Ectodermal cell (in vitro differentiated cells): ENCODE measurements around the gene PPIB.

ENCODE experiments used
- H3K27ac ChIP-seq: 2 replicates; pipeline ENCODE4 v1.7.0; 2013; ENCODE audit warnings: mild to moderate bottlenecking, low read depth, low read length; ENCODE audit not compliant: insufficient read depth, poor library complexity, severe bottlenecking
- H3K27me3 ChIP-seq: 2 replicates; pipeline ENCODE4 v1.7.0; 2013; ENCODE audit warnings: mild to moderate bottlenecking, low read length; ENCODE audit not compliant: insufficient read depth, control insufficient read depth, poor library complexity, severe bottlenecking
- H3K36me3 ChIP-seq: one replicate; pipeline ENCODE4 v1.7.0; 2013; ENCODE audit warnings: low read length; ENCODE audit not compliant: control insufficient read depth, insufficient read depth
- H3K4me1 ChIP-seq: one replicate; pipeline ENCODE4 v1.7.0; 2013; ENCODE audit warnings: low read length; ENCODE audit not compliant: control insufficient read depth, insufficient read depth
- H3K4me3 ChIP-seq: 2 replicates; pipeline ENCODE4 v1.7.0; 2013; ENCODE audit warnings: low read depth, low read length, control low read depth; ENCODE audit not compliant: insufficient read depth
- H3K9me3 ChIP-seq: 2 replicates; pipeline ENCODE4 v1.7.0; 2013; ENCODE audit warnings: mild to moderate bottlenecking, low read length, moderate library complexity; ENCODE audit not compliant: control insufficient read depth
- WGBS, 2 experiments: methylation state at CpG; one replicate each; pipeline ENCODE4 v1.1.7; 2013; ENCODE audit warnings: missing lambda C conversion rate in 2 of 2; 5-methylcytosine and 5-hydroxymethylcytosine counted together

Gene PPIB

GRCh38 chr15:64137226-64137833 is 25.5 kb downstream of the PPIB start:
- Histone ChIP-seq H3K9me3 (no peaks in the 10 kb centered on the region), H3K4me1 (no peaks in the 10 kb centered on the region), H3K27me3 (no peaks in the 10 kb centered on the region), H3K27ac (no peak overlapping the region), H3K4me3 (no peak overlapping the region), H3K36me3 (peaks cover 27% of the 10 kb centered on the region)
- WGBS, 2 experiments = 79 to 83% methylated on average over 8 of the region's 8 CpGs

DNA sequence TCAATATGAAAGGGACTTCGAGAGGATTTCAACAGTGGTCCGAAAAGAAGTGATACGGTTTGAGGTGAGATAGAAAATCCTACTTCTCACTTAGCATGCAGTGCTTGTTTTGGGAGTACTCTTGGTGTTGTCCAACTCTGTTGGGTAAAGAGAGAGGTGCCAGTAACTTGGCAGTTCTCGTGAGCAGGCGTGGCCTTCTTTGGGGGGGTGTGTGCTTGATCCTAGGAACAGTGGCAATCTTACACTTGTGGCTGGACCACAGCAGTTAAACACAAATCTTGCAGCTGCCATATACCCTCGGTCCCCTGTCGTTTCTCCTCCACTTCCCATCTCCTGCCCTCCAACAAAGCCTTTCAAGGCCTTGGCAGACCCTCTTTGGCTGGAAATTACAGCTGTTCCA is 26.5 kb downstream of the PPIB start:
- Histone ChIP-seq H3K27me3 (no peaks in the 10 kb centered on the region), H3K36me3 (peaks cover 31% of the 10 kb centered on the region), H3K4me1 (no peaks in the 10 kb centered on the region), H3K9me3 (no peaks in the 10 kb centered on the region), H3K4me3 (no peak overlapping the region), H3K27ac (no peak overlapping the region)
- WGBS, 2 experiments = 92 to 95% methylated on average over 7 of the region's 7 CpGs

GRCh38 chr15:64134345-64134829 is 28.4 kb downstream of the PPIB start:
- Histone ChIP-seq H3K9me3 (no peaks in the 10 kb centered on the region), H3K27me3 (no peaks in the 10 kb centered on the region)
- WGBS, 2 experiments = 96 to 97% methylated on average over 9 of the region's 9 CpGs

GRCh38 chr15:64133623-64134344 is 29.0 kb downstream of the PPIB start:
- no peaks in the 10 kb centered on the region for H3K9me3 ChIP-seq
- H3K36me3 ChIP-seq = peaks cover 46% of the 10 kb centered on the region
- 92 to 94% methylated on average over 10 of the region's 10 CpGs for WGBS, 2 experiments
- H3K4me1 ChIP-seq = no peaks in the 10 kb centered on the region
- no peak overlapping the region for H3K4me3 ChIP-seq
- H3K27ac ChIP-seq = no peak overlapping the region
- H3K27me3 ChIP-seq = no peaks in the 10 kb centered on the region

More at GRCh38 chr15:64134345-64134829, 28.4 kb downstream of the PPIB start:
- Histone ChIP-seq H3K4me1 (no peaks in the 10 kb centered on the region), H3K36me3 (peaks cover 42% of the 10 kb centered on the region), H3K4me3 (no peak overlapping the region), H3K27ac (no peak overlapping the region)

GRCh38 chr15:64132217-64132616 is 30.6 kb downstream of the PPIB start:
- Histone ChIP-seq H3K9me3 (no peaks in the 10 kb centered on the region), H3K27me3 (no peaks in the 10 kb centered on the region), H3K36me3 (peaks cover 44% of the 10 kb centered on the region), H3K27ac (no peak overlapping the region), H3K4me3 (no peak overlapping the region), H3K4me1 (no peaks in the 10 kb centered on the region)
- 92 to 93% methylated on average over 4 of the region's 4 CpGs for WGBS, 2 experiments

DNA sequence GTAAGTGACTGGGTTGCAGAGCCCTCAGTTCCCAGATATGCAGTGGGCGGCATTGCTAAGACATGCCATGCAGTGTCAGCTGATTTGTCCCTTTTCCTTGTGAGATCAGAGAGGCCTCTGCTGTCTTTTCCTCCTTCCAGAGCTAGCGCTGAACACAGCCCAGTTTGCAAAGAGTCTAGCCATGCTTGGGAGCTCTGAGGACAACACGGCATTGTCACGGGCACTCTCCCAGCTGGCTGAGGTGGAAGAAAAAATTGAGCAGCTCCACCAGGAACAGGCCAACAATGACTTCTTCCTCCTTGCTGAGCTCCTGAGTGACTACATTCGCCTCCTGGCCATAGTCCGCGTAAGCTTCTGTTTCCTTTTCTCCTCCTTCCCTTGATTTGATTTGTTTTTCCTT is 31.3 kb downstream of the PPIB start:
- Histone ChIP-seq H3K4me3 (no peak overlapping the region), H3K27ac (no peak overlapping the region), H3K27me3 (no peaks in the 10 kb centered on the region), H3K9me3 (no peaks in the 10 kb centered on the region), H3K4me1 (no peaks in the 10 kb centered on the region), H3K36me3 (peaks cover 45% of the 10 kb centered on the region)
- WGBS, 2 experiments = 93 to 97% methylated on average over 7 of the region's 7 CpGs

DNA sequence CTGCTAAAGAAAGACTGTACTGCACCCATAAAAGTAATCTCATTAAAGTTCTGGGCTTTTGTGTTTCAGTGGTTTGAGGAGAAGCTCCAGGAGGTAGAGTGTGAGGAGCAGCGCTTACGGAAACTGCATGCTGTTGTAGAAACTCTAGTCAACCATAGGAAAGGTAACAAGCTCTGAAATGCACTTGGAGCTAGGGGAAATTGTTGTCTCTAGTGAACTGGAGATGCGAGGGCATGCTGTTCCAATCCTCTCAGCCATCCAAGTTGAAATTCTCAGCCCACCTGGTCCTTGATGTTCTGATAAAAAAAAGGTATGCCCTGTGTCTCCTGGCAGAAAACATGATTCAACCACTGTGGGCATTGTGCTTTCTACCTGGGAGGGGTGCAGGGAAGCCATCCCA is 32.7 kb downstream of the PPIB start:
- Histone ChIP-seq H3K27ac (no peak overlapping the region), H3K36me3 (peaks cover 43% of the 10 kb centered on the region), H3K27me3 (no peaks in the 10 kb centered on the region), H3K4me1 (no peaks in the 10 kb centered on the region), H3K4me3 (no peak overlapping the region), H3K9me3 (no peaks in the 10 kb centered on the region)
- WGBS, 2 experiments = 95 to 96% methylated on average over 3 of the region's 3 CpGs

- Histone ChIP-seq H3K36me3 (peaks cover 38% of the 10 kb centered on the region), H3K27ac (no peak overlapping the region), H3K4me3 (no peak overlapping the region), H3K9me3 (no peaks in the 10 kb centered on the region), H3K27me3 (no peaks in the 10 kb centered on the region), H3K4me1 (no peaks in the 10 kb centered on the region)
- 88 to 96% methylated on average over 3 to 6 of the region's 6 CpGs for WGBS, 2 experiments
Observed at GRCh38 chr15:64127521-64128270, 35.1 kb downstream of the PPIB start.

DNA sequence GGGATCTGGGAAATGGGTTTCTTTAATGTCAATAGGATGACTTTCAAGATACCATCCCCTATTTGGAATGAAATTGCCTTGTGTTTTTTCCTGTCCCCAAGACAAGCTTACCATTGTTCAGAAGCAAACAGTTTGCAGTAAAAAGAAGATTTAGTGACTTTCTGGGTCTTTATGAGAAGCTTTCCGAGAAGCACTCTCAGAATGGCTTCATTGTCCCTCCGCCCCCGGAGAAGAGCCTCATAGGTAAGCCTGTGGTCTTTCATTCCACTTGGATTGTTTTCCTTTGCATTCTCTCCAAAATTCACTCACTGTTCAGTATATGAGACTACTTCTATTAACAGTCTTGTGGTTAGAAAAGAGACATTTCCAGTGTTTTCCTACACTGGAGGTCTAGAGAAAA is 36.8 kb downstream of the PPIB start:
- 61 to 65% methylated on average over 3 of the region's 3 CpGs for WGBS, 2 experiments
- H3K27ac ChIP-seq = no peak overlapping the region
- peaks cover 39% of the 10 kb centered on the region for H3K36me3 ChIP-seq
- no peaks in the 10 kb centered on the region for H3K27me3 ChIP-seq
- no peaks in the 10 kb centered on the region for H3K4me1 ChIP-seq
- H3K4me3 ChIP-seq = no peak overlapping the region
- no peaks in the 10 kb centered on the region for H3K9me3 ChIP-seq

DNA sequence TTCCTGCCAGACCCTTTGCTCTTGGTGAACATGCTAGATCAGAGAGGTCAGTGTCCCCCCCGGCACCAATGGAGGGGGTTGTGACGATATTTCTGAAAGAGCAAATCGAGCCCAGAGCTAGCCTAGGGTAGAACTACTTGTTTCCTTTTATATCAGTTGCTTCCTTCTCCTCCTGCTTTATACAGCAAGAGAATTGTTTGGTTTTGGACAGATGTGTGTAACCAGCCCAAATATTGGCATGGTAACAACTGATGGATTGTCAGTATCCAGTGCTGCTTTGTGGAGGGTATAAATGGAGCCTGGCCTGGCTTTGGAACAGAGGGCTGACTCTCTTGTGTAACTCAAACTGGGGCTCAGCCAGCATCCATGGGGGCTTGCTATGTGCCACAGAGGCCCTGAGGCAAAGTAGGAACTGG is 39.9 kb downstream of the PPIB start:
- Histone ChIP-seq H3K36me3 (peaks cover 37% of the 10 kb centered on the region), H3K9me3 (no peaks in the 10 kb centered on the region), H3K27ac (no peak overlapping the region), H3K27me3 (no peaks in the 10 kb centered on the region), H3K4me3 (no peak overlapping the region), H3K4me1 (no peaks in the 10 kb centered on the region)
- WGBS, 2 experiments = 98 to 99% methylated on average over 3 of the region's 3 CpGs
